ENCODE data around the gene TMEM168.
"Not testable (repeated sequence)": the region's sequence is repeated elsewhere in the genome, so short reads cannot be mapped to it uniquely, and the experiment has no call there.

TMEM168 gene

DNA sequence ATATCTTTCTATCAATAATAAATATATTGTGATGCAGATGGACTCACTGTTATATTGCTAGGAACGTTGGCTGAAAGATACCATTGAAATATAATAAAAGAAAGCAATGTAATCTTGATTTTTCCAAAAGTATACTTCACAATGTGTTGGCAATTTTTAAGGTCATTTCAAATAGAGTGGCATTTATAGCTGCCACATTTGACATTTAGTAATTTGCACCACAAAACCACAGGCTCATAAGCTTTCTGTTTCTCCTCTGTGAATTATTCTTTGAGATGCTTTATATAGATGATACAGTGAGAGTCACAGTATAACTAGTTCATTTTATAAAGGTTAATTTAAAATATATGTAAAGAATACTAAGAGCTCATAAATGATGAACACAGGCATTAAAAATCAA is 44.6 kb downstream of the TMEM168 start:
- TF ChIP-seq, protein P1, sequence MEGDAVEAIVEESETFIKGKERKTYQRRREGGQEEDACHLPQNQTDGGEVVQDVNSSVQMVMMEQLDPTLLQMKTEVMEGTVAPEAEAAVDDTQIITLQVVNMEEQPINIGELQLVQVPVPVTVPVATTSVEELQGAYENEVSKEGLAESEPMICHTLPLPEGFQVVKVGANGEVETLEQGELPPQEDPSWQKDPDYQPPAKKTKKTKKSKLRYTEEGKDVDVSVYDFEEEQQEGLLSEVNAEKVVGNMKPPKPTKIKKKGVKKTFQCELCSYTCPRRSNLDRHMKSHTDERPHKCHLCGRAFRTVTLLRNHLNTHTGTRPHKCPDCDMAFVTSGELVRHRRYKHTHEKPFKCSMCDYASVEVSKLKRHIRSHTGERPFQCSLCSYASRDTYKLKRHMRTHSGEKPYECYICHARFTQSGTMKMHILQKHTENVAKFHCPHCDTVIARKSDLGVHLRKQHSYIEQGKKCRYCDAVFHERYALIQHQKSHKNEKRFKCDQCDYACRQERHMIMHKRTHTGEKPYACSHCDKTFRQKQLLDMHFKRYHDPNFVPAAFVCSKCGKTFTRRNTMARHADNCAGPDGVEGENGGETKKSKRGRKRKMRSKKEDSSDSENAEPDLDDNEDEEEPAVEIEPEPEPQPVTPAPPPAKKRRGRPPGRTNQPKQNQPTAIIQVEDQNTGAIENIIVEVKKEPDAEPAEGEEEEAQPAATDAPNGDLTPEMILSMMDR (conservative IDR thresholded peaks at IDR 0.05; ENCODE audit: low read length): no peak
- no peak for DNase-seq (ENCODE audit: low read depth)
- H3K4me3 ChIP-seq (ENCODE audit: low read length): no peak overlapping the region

GRCh38 chr7:112744818-112745217 is 45.4 kb downstream of the TMEM168 start:
- peak; percentile 0 for DNase-seq (ENCODE audit: low read depth)
- TF ChIP-seq, protein P1 (conservative IDR thresholded peaks at IDR 0.05; ENCODE audit: low read length): no peak
- H3K4me3 ChIP-seq (ENCODE audit: low read length): no peak overlapping the region

GRCh38 chr7:112743811-112744210 is 46.4 kb downstream of the TMEM168 start:
- TF ChIP-seq, protein P1 (conservative IDR thresholded peaks at IDR 0.05; ENCODE audit: low read length): no peak
- no peak for DNase-seq (ENCODE audit: low read depth)
- H3K4me3 ChIP-seq (ENCODE audit: low read length): no peak overlapping the region

- TF ChIP-seq, protein P1 (conservative IDR thresholded peaks at IDR 0.05; ENCODE audit: low read length): no peak
These were observed 49.5 kb downstream of the TMEM168 start for GRCh38 chr7:112740667-112741066.

DNA sequence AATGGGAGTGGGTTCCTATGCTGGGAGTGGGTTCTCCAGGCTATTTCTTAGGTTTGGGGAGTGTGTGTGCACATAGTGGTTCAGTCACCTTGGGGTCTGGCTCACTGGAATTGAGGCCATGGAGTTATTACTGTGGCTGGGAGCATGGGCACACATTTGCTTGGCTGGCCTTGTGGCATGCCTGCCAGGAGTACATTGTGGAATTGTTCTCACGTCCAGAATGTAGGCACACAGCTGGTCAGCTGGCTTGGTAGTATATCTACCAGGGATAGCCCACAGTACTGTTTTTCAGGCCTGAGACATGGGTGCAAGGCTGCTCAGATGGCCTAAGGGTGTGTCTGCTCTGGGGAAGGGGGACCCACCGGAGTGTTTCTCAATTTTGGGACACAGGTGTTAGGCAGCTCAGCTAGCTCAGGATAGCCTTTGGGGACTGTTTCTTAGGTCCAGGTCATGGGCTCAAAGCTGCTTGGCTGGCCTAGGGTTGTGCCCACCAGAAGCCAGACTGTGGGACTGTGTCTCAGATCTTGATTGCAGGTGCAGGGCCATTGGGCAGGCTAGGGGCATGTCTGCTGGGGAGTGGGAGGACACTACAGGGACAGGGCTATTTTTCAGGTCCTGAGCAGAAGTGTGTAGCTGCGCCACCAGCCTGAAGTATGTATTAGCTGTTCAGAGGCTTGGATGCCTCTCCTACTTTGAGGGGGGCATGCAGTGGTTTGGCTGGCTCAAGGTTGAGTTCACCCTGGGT is 50.6 kb downstream of the TMEM168 start:
- TF ChIP-seq, protein P1 (conservative IDR thresholded peaks at IDR 0.05; ENCODE audit: low read length): no peak
- DNase-seq (ENCODE audit: low read depth): no peak
- no peak overlapping the region for H3K4me3 ChIP-seq (ENCODE audit: low read length)

More at GRCh38 chr7:112740667-112741066, 49.5 kb downstream of the TMEM168 start:
- DNase-seq (ENCODE audit: low read depth): no peak
- no peak overlapping the region for H3K4me3 ChIP-seq (ENCODE audit: low read length)

GRCh38 chr7:112735261-112735660 is 54.9 kb downstream of the TMEM168 start:
- no peak for DNase-seq (ENCODE audit: low read depth)
- no peak overlapping the region for H3K4me3 ChIP-seq (ENCODE audit: low read length)
- TF ChIP-seq, protein P1 (conservative IDR thresholded peaks at IDR 0.05; ENCODE audit: low read length): no peak

- not testable (repeated sequence) for H3K4me3 ChIP-seq (ENCODE audit: low read length); DNase-seq (ENCODE audit: low read depth)
These were observed 58.9 kb downstream of the TMEM168 start for GRCh38 chr7:112731324-112731723.

Measured in AG10803 (cell line).